Measurements from ENCODE around the gene PDE7B. TPM values are rescaled to one million over a fixed set of nuclear protein-coding genes. Genes with fewer than 3 reads are reported as not detected.

The PDE7B gene
- total RNA-seq, 2 experiments from 2014 or later, result not detected

DNA sequence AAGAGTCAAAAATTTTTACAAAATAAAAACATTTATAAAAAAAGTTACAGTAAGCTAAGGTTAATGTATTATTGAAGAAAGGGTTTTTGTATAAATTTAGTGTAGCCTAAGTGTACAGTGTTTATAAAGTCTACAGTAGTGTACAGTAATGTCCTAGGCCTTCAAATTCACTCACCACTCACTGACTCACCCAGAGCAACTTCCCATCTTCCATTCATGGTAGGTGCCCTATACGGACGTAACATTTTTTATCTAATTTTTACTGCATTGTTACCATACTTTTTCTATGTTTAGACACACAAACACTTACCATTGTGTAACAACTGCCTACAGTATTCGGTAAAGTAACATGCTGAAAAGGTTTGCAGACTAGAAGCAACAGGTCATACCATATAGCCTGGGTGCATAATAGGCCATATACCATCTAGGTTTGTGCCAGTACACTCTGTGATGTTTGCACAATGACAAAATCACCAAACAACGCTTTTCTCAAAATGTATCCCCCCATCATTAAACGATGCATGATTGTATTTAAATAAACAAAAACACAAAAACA is 392.6 kb downstream of the PDE7B start:
- Histone ChIP-seq H3K4me3 (ENCODE audit: low read depth, low read length, poor library complexity, severe bottlenecking) (no peak overlapping the region), H3K4me2 (ENCODE audit: low read length) (no peak overlapping the region), H2AFZ (ENCODE audit: low read length) (no peak overlapping the region), H3K36me3 (ENCODE audit: insufficient read depth, low read length) (peaks cover 97% of the 10 kb centered on the region), H3K9me3 (ENCODE audit: low read length) (peaks cover 20% of the 10 kb centered on the region; the same call in 1 of the 2 replicates), H3K9me2 (ENCODE audit: insufficient read depth, low read length) (no peaks in the 10 kb centered on the region), H4K20me1 (ENCODE audit: insufficient read depth, low read length) (no peaks in the 10 kb centered on the region), H3K79me2 (ENCODE audit: insufficient read depth, low read depth, low read length) (peaks cover 44% of the 10 kb centered on the region; the same call in 1 of the 2 replicates), H3K4me1 (ENCODE audit: insufficient read depth, low read length, poor library complexity, severe bottlenecking) (no peaks in the 10 kb centered on the region), H3K27ac (ENCODE audit: low read depth, low read length, poor library complexity, severe bottlenecking) (no peak overlapping the region)
- ChIA-PET CTCF (ENCODE audit: unreplicated experiment) (no interaction called here), POLR2A (interaction anchor here (1.4 to 2.0 kb wide), 2 partner anchors 13 to 46 kb away, joined by 3 to 7 read pairs; no protein-coding TSS in a partner anchor)
- BruUV-seq (replicated peaks), result no TSS peak
- intact Hi-C loops (cut with micrococcal nuclease; ENCODE audit: unreplicated experiment), result no loop called here
- DNase-seq (ENCODE audit: low spot score), result no peak
- TF ChIP-seq EZH2phosphoT487 (IDR thresholded peaks at IDR 0.05; ENCODE audit: borderline replicate concordance, low read depth, low read length) (no peak), CTCF (conservative IDR thresholded peaks at IDR 0.05; ENCODE audit: low read length) (no peak)

Measured in OCI-LY7 (cell line).